GM19240 (cell line): ENCODE results near the gene EFTUD2.

Source experiments
- DNase-seq: peaks from one replicate; pipeline ENCODE4 v3.0.0; 2011; ENCODE audit warnings: low spot score; ENCODE audit not compliant: insufficient read length

EFTUD2 gene

DNA sequence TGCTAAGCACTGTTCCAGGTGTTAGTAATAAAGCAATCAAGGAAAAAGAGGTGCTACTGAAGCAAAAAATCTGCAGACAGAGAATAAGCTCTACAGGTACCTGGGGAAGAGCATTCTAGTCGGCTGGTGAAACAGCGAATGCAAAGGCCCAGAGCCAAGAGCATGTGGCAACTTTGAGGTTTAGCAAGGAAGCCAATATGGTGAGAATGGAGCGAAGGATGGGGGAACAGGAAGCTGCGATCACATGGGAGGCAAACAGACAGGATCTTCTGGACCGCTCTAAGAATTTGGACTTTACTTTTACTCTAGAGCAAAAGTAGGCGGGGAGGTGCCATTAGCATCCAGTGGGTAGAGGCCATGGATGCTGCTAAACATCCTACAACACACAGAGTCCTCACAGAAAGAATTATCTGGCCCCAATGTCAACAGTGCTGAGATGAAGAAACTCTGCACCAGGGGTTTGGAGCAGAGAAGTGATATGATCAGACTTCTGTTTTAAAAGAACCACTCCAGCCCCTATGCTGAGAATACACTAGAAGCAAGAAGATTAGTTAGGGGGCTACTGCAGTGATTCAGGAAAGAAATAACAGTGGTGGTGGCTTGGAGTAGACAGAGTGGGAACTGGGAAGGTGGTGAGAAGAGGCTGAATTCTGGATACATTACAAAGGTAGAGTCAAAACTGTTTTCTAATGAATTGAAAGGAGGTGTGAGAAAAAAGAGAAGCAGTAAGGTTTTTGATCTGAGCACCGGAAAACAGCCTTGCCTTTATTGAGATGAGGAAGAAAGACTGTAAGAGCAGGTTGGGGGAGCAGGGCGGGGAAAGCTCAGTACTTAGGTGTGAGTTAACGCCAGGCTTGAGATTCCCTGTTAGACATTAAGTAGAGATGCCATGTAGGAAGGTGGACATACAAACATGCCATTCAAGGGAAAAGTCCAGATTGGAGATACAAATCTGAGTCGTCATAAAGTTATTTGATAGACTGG lies 11.0 kb downstream of the EFTUD2 start:
- DNase-seq: no peak

DNA sequence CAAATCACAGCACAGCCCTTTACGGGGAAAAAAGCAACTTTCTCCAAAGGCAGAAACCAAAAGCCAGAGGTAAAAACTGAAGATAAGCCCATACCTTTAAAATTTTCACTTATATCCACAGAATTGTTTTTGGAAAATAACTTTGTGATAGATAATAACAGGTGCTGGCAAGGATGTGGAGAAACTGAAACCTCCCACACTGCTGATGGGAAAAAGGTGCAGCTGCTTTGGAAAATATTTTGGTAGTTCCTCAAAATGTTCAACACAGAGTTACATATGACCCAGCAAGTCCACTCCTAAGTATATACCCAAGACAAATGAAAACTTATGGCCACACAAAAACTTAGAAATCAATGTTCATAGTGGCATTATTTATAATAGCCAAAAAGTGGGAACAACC lies 12.2 kb downstream of the EFTUD2 start:
- no peak for DNase-seq

DNA sequence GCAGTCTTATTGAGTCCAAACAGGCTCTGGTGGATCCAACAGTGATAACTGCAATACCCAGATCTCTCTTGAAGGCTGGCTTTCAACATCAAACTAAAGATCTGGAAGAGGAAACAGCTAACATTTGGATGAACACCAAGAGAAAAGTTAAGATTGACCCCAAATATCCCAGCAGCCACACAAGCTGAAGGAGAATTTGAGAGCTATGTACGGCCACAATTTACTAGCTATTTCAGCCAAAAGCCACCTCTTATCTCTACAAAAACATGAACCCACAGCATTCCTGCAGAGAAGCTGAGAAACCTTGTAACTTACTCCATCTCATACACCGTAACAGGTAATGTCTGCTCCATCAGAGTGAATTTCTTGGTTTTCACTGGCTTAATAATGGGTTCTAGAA lies 14.3 kb downstream of the EFTUD2 start:
- no peak for DNase-seq

DNA sequence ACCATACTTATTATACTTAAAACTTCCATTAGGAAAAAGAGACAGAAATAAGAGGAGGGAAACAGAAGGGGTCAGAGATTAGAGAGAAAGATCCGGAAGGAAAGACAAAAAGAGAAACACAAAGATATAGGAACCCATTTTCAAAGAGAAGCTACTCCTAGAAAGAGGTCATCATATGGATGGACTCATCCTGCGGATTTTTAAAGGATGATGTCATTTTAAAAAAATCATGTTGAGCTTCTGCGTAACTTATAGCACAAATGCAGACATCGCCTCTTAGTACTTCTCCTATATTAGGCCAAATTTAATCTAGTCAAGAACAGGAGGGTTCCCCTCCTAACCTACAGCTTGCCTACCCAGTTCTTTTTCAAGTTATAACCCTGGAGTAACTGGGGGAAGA lies 18.1 kb downstream of the EFTUD2 start:
- DNase-seq: no peak

DNA sequence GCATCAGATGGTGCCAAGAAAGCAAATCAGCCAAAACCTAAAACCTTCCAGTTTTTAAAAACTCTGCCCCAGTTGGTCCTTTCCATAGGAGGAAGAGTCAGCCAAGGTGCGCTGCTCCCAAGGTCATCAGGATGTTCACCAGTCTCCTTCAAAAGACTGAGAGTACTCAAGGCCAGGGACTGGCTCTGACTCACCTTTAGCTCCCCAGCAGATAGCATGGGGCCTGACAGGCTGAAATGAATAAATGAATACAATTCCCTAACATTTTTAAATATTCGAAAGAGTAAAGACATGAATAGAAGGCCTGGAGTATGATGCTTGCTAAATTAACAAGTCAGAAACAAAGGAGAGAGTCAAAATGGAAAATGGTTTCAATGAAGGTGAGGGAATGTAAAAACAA lies 19.2 kb downstream of the EFTUD2 start:
- DNase-seq: no peak

DNA sequence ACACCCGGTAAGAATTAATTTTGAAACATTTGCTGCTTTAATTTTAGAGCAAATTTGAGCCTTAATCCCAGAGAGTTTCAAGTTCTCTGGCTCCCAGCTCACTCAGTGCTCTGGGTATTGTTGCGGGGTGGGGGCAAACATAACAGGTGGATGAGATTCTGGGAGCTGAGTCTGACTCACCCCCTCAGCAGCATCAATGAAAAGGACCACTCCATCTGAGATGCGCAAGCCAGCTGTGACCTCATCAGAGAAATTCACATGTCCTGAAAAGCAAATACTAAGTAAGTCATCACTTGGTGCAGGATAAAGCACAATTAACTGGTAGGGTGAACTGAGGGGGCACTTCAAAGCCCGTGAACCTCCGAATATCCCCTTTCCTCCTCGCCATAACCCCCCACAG lies 19.9 kb downstream of the EFTUD2 start:
- no peak for DNase-seq

DNA sequence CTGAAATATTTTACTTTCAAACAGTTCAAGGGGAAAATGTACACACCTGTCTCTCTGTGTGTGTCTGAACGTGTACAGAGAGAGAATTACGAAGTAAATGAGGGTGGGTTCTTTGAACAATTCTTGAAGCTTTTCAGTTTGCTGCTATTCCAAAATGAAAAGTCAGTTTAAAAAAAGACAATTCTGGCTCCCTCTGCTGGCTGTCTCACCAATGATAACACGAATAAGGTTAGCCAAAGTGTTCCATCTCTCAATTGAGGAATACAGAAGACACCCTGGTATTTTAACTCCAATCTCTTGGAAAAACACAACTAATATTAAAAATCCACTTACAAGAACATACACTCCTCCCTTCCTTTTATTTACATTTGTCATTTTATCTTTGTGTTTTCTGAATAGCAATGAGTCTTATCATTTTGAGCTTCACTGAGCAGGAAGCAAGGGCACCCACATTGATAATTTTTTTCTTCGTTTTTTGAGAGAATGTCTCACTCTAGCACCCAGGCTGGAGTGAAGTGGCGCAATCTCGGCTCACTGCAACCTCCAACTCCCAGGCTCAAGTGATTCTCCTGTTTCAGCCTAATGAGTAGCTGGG lies 20.5 kb downstream of the EFTUD2 start:
- DNase-seq: peak; percentile 23

DNA sequence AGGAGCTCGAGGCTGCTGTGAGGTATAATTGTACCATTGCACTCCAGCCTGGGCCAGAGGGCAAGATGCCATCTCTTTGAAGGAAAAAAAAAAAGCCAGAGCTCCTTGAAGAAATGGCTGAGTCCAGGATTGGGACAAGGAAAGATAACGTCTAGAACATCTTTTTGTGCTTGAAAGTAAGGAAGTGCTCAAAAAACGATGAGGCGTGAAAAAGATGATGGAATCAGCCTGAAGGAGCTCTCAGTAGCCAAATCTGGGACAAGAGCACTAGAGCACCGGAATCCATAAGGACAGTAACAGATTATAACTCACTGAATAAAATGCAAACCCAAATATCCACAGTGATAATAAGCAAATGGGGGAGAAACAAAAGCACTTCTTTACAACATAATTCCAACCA lies 22.1 kb downstream of the EFTUD2 start:
- no peak for DNase-seq

DNA sequence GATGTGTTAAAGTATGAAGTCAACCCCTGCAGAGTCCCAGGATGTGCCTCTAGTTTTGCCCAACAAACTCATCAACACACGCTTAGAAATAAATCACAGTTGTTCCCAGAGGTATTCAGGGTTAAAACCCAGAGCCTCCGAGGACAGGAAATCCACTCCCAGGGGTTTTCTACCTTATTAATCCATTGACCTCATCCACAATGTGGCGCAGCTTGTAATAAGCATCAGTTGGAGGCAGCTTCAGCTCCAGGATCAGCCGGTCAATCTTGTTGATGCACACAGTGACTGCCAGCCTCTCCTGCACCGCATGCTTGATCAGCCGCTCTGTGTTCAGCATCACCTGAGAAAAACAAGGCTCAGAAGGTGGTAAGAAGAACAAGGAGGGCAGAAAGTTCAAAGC lies 23.5 kb downstream of the EFTUD2 start:
- DNase-seq: no peak

DNA sequence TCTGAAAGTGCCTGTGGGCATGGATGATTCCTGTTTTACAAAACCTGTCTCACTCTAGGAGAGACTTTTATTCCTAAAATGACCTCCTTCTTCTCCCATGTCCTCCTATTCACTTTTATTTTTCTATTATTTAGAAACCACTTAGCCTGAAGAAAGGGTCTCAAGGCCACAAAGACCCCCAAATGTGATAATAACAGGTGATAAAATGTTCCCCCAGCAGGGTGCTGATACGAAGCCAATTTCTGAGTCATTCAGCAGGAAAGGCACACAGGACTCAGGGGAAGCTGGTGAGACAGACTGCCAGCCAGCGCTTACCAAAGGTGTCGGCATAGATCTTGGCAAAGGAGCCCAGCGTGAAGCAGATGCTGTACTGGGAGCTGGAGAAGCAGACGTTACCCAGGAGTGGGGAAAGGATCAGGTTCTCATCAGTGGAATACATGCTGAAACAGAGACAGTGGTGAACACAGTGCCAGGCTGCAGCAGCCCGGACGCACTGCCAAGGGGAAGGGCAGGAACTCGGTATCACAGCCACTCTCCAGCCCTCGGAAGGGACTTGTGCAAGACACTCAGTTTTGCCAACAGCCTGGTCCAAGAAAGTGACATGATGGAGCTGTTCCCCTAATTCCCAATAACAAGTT lies 27.0 kb downstream of the EFTUD2 start:
- DNase-seq: no peak

DNA sequence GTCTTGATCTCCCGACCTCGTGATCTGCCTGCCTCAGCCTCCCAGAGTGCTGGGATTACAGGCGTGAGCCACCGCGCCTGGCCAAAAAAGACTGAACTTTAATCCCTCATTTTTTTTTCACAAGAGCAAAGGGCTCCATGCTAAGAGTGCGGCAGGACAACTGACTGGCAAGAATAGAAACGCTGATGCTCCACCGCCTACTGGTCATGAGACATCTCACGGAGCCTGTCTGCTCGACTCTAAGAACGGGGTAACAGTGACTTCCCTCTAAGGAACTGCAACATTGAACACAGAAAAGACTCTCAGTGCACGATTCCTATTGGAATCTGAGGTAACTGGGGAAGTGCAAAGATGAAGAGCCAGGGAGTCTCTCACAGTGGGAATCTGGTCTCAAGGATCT lies 27.7 kb downstream of the EFTUD2 start:
- no peak for DNase-seq

DNA sequence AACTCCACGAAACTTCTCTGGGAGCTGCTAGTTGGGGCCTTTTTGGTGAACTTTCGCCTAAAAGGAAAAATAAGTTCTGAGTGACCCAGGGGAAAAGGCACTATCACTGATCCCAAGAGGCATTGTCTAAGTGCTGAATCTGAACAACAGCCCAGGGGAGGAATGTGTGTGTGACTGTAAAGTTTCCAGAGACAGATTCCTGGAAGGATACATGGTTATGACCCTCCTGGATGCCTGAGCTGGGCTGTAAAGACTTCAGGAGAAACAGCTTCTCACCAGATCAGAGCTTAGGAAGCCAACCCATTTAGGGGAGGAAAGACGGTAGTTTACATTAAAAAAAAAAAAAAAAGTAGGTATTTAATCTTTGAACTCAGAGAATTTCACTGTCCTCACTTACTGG lies 31.4 kb downstream of the EFTUD2 start:
- no peak for DNase-seq

DNA sequence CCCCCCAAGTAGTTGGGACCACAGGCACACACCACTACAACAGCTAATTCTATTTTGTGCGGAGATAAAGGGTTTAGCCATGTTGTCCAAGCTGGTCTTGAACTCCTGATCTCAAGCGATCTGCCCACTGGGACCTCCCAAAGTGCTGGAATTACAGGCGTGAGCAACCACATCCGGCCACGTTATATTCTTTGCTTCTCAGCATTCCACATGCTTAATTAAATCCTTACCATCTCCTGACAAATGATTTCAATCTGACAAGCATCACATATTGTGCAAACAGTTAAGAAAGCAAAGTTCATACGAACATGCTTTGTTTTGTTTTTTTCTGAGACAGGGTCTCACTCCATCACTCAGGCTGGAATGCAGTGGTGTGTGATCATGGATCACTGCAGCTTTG lies 33.3 kb downstream of the EFTUD2 start:
- DNase-seq: no peak

DNA sequence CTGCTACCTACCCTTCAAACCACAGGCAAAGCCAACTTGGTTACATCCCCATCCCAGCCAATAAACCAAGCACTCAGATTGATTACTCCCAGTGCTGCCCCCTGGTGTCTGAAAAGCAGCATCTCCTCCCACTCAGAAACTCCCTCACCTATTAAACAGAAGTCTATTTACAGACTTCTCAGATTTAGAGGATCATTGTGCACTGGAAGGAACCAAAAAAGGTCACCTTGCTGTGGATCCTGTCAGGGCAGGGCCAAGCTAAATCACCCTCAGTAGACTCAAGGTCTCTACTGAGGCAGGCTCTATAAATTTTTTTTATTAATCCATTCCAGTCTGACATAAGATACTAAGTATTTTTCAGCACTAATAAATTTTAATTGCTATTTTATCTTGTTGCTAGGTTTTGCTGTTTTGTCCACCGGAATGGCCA lies 34.0 kb downstream of the EFTUD2 start:
- DNase-seq: peak; percentile 56

DNA sequence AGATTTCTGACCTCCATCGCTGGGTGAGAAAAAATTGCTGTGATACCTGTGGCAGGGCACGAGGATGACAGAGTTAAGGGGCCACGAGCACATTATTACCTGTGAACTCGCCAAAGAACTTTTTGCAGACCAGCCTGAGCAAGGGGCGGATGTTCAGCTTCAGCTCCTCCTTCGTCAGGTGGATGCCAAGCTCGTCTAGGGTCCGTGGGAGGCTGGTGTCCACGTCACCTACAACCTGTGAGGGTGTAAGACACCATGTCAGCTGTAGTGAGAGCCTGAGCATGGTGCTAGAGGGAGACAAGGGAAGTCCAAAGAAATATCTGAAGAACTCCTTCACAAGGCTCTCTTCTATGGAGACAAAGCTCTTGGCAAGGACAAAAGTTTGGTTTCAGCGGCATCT lies 34.4 kb downstream of the EFTUD2 start:
- DNase-seq: no peak

DNA sequence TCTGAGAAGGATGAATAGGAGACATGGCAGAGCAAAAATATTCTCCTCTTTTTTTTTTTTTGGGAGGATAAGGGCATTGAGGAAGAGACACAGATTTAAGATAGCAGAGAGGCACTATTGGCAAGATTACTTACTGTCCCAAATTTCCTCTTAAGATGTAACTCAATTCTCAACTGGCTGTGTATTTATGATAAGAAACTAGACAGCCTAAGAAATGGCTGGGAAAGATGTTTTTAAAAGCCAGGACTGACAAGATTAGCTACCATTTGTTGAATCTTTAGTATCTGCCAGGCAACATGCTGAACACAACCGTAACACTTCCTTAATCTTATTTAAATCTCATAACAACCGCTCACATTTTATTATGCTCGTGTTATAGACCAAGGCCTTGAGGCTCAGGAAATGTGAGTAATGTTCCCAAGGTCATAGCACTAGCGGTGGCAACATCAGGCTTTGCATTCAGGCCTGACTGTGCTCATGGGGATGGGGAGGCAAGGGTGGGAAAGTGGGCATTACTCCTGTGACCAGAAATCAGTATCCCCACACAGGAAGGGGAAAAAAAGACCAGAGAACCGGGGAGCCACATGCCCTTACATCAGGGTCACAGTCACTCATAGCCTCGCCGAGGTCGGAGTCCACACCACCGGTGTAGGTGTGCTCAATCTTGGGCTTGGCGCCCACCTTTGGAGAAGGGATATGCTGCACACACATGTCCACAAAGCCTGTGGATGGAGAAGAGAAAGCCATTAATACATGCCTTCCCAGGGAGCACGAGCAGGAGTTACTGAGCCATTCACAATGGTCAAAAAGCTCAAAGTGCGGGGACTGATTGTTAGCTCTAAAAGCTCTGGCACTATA lies 36.0 kb downstream of the EFTUD2 start:
- no peak for DNase-seq

DNA sequence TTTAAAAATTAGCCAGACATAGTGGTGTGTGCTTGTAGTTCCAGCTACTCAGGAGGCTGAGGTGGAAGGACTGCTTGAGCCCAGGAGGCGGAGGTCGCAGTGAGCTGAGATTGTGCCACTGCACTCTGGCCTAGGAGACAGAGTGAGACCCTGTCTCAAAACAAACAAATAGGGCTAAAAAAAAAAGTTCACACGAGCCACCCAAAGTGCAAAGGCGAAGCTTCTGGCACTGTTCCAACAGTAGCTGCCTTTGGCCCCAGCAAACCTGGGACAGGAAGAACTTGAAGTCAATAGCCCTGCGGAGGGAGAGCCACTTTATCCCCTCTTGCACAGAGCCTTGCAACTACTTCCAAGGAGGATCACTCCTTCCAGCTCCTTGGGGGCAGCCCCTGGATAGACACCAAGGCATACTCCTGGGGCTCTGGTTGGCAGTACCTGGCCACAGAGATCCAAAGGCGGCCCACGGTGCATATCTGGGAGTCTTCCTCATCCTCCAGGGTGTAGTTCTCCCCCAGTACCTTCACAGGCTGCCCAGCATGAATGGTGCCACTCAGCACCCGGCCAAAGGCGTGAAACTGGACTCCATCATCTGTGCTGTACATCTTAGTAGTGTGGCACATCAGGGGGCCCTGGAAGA lies 36.8 kb downstream of the EFTUD2 start:
- no peak for DNase-seq

DNA sequence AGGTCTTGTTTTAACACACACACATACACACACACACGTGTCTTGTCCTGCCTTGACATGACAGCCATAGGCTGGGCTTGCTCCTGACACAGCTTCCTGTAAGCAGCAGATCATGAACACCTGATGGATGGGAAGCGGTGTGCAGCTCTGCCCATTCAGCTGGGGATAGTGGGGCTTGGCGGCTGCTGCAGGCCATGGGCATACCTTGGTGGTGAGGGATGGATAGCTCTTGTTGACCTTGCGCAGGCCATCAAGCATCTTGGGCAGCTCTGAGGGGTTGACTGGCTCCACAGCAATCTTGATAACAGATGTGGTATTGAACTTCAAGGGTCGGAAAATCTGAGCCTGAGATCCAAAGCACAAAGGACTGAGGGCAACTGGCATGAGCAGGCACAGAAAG lies 39.5 kb downstream of the EFTUD2 start:
- no peak for DNase-seq

DNA sequence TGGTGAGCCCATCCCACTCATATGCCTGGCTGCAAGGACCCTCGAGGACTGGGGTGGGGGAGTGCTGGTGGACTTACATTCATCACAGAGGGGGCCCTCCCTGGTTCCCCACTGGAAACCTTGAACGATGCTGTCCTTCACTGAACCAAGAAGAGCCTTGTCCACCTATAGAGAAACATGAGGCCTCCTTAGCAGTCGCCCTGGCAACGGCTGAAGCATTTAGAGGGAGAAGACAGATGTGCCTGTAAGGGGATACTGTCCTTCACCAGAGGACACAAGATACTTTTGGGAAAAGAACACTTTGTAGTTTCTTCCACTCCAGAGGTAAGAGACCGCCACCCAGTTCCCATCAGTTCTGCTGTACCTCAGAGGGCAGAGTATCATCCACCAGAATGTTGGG lies 45.1 kb downstream of the EFTUD2 start:
- no peak for DNase-seq

DNA sequence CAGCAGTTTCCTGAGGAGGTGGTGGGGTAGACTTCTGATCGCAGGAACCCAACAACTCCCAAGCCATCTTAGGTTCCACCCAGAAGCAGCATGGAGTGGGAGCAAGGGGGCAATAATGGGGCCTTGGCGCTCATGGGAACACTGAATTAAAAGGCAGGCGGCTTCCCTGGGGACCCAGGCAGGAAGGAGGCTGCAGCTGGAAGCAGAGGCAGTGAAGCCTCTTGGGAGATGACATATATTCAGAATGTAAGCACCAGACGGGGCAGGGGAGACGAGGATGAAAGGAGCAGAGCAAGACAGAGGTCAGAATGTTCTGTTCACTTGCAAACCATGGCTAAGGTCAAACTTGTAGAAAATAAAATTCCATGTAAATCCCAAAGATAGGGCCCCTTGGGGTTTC lies 48.6 kb downstream of the EFTUD2 start:
- DNase-seq: no peak

DNA sequence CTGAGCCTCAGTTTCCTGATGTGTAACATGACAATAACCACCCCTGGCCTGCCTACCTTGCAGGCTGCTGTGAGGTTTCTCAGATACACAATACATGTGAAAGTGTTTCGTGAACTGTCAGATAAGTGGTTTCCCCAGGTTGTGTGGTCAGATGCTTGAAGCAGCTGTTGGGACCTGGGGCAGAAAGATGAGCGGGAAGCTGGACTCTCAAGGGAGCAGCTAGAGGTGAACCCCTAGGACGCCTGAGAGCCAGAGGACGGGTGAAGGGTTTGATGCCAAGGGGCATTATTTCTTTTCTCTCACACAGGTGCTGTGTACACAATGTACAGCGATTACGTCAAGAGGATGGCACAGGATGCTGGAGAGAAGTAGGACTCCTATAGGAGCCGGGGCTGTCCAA lies 49.2 kb downstream of the EFTUD2 start:
- DNase-seq: no peak
